ENCODE results near the gene AATF.

AATF gene

GRCh38 chr17:36940313-36941264, 8.2 kb upstream of the AATF start:
- Histone ChIP-seq H3K27ac (ENCODE audit: low read length, poor library complexity, severe bottlenecking) (no peak overlapping the region), H3K4me3 (ENCODE audit: insufficient read depth in 1 of 2, low read depth in 1 of 2, low read length in 2 of 2) (no peak overlapping the region), H4K8ac (ENCODE audit: low read length) (no peak overlapping the region), H3K9ac (ENCODE audit: low read length) (no peak overlapping the region), H3K27me3 (ENCODE audit: control insufficient read depth in 1 of 2, insufficient read depth in 1 of 2, low read length in 2 of 2) (peaks cover 90 to 99% of the 10 kb centered on the region in 2 experiments), H3K79me1 (replicated peaks; ENCODE audit: low read length, poor library complexity, severe bottlenecking) (no peaks in the 10 kb centered on the region), H2BK15ac (ENCODE audit: low read depth, poor library complexity, severe bottlenecking) (no peak overlapping the region), H2BK120ac (ENCODE audit: low read depth, low read length) (no peak overlapping the region), H3K14ac (ENCODE audit: low read length in 2 of 2) (no peak overlapping the region), H2BK5ac (ENCODE audit: low read depth, low read length, poor library complexity, severe bottlenecking) (no peak overlapping the region), H2AFZ (ENCODE audit: low read depth, low read length) (no peak overlapping the region), H3K4ac (ENCODE audit: low read depth in 1 of 2, low read length in 2 of 2) (no peak overlapping the region), H3K23ac (ENCODE audit: low read length in 2 of 2) (no peak overlapping the region), H4K91ac (ENCODE audit: low read length) (no peak overlapping the region), H2BK12ac (ENCODE audit: low read length in 2 of 2) (no peak overlapping the region), H3K9me3 (ENCODE audit: control insufficient read depth, low read length) (peaks cover 5% of the 10 kb centered on the region), H3K4me2 (ENCODE audit: low read length, poor library complexity, severe bottlenecking) (no peak overlapping the region), H3K18ac (ENCODE audit: low read depth in 1 of 2, low read length in 2 of 2) (no peak overlapping the region), H2AK5ac (ENCODE audit: low read length, severe bottlenecking) (no peak overlapping the region), H3K36me3 (ENCODE audit: control insufficient read depth in 1 of 2, insufficient read depth in 2 of 2, low read depth in 1 of 2, low read length in 2 of 2) (no peaks in the 10 kb centered on the region), H3K4me1 (ENCODE audit: control insufficient read depth, insufficient read depth, low read depth, low read length) (peaks cover 46% of the 10 kb centered on the region)
- WGBS = 23% methylated on average over 52 of the region's 52 CpGs
- no peak for DNase-seq

- no peak overlapping the region for H3K4ac ChIP-seq (ENCODE audit: low read depth in 1 of 2, low read length in 2 of 2)
- H4K91ac ChIP-seq (ENCODE audit: low read length) = no peak overlapping the region
- DNase-seq = no peak
- 34% methylated on average over 13 of the region's 17 CpGs for WGBS
- no peak overlapping the region for H3K4me3 ChIP-seq (ENCODE audit: insufficient read depth in 1 of 2, low read depth in 1 of 2, low read length in 2 of 2)
- H2BK12ac ChIP-seq (ENCODE audit: low read length in 2 of 2) = no peak overlapping the region
- no peaks in the 10 kb centered on the region for H3K36me3 ChIP-seq (ENCODE audit: control insufficient read depth in 1 of 2, insufficient read depth in 2 of 2, low read depth in 1 of 2, low read length in 2 of 2)
- peaks cover 5% of the 10 kb centered on the region for H3K9me3 ChIP-seq (ENCODE audit: control insufficient read depth, low read length)
- no peak overlapping the region for H4K8ac ChIP-seq (ENCODE audit: low read length)
- H3K23ac ChIP-seq (ENCODE audit: low read length in 2 of 2) = no peak overlapping the region
- H3K79me1 ChIP-seq (replicated peaks; ENCODE audit: low read length, poor library complexity, severe bottlenecking) = no peaks in the 10 kb centered on the region
- H3K18ac ChIP-seq (ENCODE audit: low read depth in 1 of 2, low read length in 2 of 2) = no peak overlapping the region
- no peak overlapping the region for H3K9ac ChIP-seq (ENCODE audit: low read length)
- H3K4me1 ChIP-seq (ENCODE audit: control insufficient read depth, insufficient read depth, low read depth, low read length) = peaks cover 37% of the 10 kb centered on the region
- H2BK5ac ChIP-seq (ENCODE audit: low read depth, low read length, poor library complexity, severe bottlenecking) = no peak overlapping the region
- H2AK5ac ChIP-seq (ENCODE audit: low read length, severe bottlenecking) = no peak overlapping the region
- peaks cover 90 to 99% of the 10 kb centered on the region in 2 experiments for H3K27me3 ChIP-seq (ENCODE audit: control insufficient read depth in 1 of 2, insufficient read depth in 1 of 2, low read length in 2 of 2)
- H3K27ac ChIP-seq (ENCODE audit: low read length, poor library complexity, severe bottlenecking) = no peak overlapping the region
- no peak overlapping the region for H3K4me2 ChIP-seq (ENCODE audit: low read length, poor library complexity, severe bottlenecking)
- H2BK120ac ChIP-seq (ENCODE audit: low read depth, low read length) = no peak overlapping the region
- no peak overlapping the region for H2BK15ac ChIP-seq (ENCODE audit: low read depth, poor library complexity, severe bottlenecking)
- H2AFZ ChIP-seq (ENCODE audit: low read depth, low read length) = no peak overlapping the region
- no peak overlapping the region for H3K14ac ChIP-seq (ENCODE audit: low read length in 2 of 2)
Measured at GRCh38 chr17:36941265-36942010, 7.3 kb upstream of the AATF start.

GRCh38 chr17:36942019-36942599, 6.6 kb upstream of the AATF start:
- Histone ChIP-seq H3K9me3 (ENCODE audit: control insufficient read depth, low read length) (peaks cover 5% of the 10 kb centered on the region), H3K23ac (ENCODE audit: low read length in 2 of 2) (no peak overlapping the region), H2BK15ac (ENCODE audit: low read depth, poor library complexity, severe bottlenecking) (no peak overlapping the region), H3K18ac (ENCODE audit: low read depth in 1 of 2, low read length in 2 of 2) (no peak overlapping the region), H3K9ac (ENCODE audit: low read length) (no peak overlapping the region), H3K4me1 (ENCODE audit: control insufficient read depth, insufficient read depth, low read depth, low read length) (peaks cover 32% of the 10 kb centered on the region), H3K14ac (ENCODE audit: low read length in 2 of 2) (no peak overlapping the region), H3K27ac (ENCODE audit: low read length, poor library complexity, severe bottlenecking) (no peak overlapping the region), H3K79me1 (replicated peaks; ENCODE audit: low read length, poor library complexity, severe bottlenecking) (no peaks in the 10 kb centered on the region), H3K36me3 (ENCODE audit: control insufficient read depth in 1 of 2, insufficient read depth in 2 of 2, low read depth in 1 of 2, low read length in 2 of 2) (no peaks in the 10 kb centered on the region), H2AFZ (ENCODE audit: low read depth, low read length) (no peak overlapping the region), H2AK5ac (ENCODE audit: low read length, severe bottlenecking) (no peak overlapping the region), H3K4ac (ENCODE audit: low read depth in 1 of 2, low read length in 2 of 2) (no peak overlapping the region), H3K4me3 (ENCODE audit: insufficient read depth in 1 of 2, low read depth in 1 of 2, low read length in 2 of 2) (no peak overlapping the region), H3K27me3 (ENCODE audit: control insufficient read depth in 1 of 2, insufficient read depth in 1 of 2, low read length in 2 of 2) (peaks cover 90 to 99% of the 10 kb centered on the region in 2 experiments), H2BK5ac (ENCODE audit: low read depth, low read length, poor library complexity, severe bottlenecking) (no peak overlapping the region), H2BK120ac (ENCODE audit: low read depth, low read length) (no peak overlapping the region), H3K4me2 (ENCODE audit: low read length, poor library complexity, severe bottlenecking) (peak overlapping the region; percentile 30), H4K91ac (ENCODE audit: low read length) (no peak overlapping the region), H4K8ac (ENCODE audit: low read length) (peak overlapping the region; percentile 5), H2BK12ac (ENCODE audit: low read length in 2 of 2) (no peak overlapping the region)
- 7% methylated on average over 45 of the region's 57 CpGs for WGBS
- DNase-seq = no peak

Measured in mesenchymal stem cell (in vitro differentiated cells and primary cell).